Adrenal gland (tissue), 5 donors: ENCODE data around the gene TRPM5.
A peak's percentile ranks its signal among the peaks of the same experiment; 100 is the strongest.

Experiments used
- POLR2A ChIP-seq, 2 donors: fragments of 450-650 bp; IDR thresholded peaks; one replicate each; pipeline ENCODE4 v1.6.1; 2017; ENCODE audit warnings: antibody characterized with exemption in 2 of 2, mild to moderate bottlenecking in 2 of 2, moderate library complexity in 1 of 2
- TF ChIP-seq, protein P1 (sequence below), 6 experiments: fragments of 450-650 bp in 4 of 6; fragments of 200-600 bp in 2 of 6; sonication (generic) in 1 of 6; IDR thresholded peaks; 1 replicate in 5 of 6; 2 replicates in 1 of 6; pipeline versions ENCODE4 v1.5.1 to v1.8.0; 2016 to 2021; ENCODE audit warnings: antibody characterized with exemption in 6 of 6, mild to moderate bottlenecking in 2 of 6, moderate library complexity in 1 of 6
- donor health status: DM: no; HTN: no; CAD: no.

DNA sequence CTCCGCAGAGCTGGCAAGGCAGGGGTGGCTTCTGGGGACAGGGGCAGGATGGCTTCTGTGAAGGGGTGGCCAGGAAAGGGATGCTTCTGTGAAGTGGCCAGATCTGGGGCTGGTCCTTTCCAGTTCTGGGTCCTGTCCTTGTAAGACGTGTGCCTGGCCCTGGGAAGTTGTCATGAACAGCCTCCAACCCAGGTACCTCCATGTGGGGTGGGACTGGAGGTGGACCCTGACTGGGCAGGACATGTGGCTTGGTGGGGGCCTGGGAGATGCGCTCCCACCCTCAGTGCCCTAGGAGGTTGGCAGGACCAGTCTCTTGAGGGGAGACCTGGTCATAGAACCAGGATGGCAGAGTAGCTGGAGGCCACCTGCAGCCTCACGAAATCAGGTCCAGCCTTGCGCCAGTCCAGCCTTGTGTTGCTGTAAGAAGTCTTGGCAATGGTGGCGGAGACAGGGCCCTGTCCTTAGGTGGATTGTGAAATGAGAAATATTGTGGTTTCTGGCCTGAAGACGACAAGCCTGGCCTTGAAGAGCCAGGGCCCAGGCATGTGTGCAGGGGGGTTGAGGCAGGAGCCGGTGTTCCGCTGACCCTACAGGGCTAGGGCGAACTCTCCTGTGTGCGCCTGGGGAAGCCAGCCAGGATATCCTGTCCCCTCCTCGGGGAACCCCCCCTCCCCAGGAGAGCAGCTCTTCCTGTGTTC lies 3.1 kb upstream of the TRPM5 start:
- TF ChIP-seq POLR2A (IDR thresholded peaks at IDR 0.05): peak in 1 of 2 donors; percentile 58
- TF ChIP-seq, protein P1, sequence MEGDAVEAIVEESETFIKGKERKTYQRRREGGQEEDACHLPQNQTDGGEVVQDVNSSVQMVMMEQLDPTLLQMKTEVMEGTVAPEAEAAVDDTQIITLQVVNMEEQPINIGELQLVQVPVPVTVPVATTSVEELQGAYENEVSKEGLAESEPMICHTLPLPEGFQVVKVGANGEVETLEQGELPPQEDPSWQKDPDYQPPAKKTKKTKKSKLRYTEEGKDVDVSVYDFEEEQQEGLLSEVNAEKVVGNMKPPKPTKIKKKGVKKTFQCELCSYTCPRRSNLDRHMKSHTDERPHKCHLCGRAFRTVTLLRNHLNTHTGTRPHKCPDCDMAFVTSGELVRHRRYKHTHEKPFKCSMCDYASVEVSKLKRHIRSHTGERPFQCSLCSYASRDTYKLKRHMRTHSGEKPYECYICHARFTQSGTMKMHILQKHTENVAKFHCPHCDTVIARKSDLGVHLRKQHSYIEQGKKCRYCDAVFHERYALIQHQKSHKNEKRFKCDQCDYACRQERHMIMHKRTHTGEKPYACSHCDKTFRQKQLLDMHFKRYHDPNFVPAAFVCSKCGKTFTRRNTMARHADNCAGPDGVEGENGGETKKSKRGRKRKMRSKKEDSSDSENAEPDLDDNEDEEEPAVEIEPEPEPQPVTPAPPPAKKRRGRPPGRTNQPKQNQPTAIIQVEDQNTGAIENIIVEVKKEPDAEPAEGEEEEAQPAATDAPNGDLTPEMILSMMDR (IDR thresholded peaks at IDR 0.05): no peak
